ENCODE results near the gene NCOA7.
A peak's percentile ranks its signal among the peaks of the same experiment; 100 is the strongest.
"Not testable (repeated sequence)": the region's sequence is repeated elsewhere in the genome, so short reads cannot be mapped to it uniquely, and the experiment has no call there.

Gene NCOA7

DNA sequence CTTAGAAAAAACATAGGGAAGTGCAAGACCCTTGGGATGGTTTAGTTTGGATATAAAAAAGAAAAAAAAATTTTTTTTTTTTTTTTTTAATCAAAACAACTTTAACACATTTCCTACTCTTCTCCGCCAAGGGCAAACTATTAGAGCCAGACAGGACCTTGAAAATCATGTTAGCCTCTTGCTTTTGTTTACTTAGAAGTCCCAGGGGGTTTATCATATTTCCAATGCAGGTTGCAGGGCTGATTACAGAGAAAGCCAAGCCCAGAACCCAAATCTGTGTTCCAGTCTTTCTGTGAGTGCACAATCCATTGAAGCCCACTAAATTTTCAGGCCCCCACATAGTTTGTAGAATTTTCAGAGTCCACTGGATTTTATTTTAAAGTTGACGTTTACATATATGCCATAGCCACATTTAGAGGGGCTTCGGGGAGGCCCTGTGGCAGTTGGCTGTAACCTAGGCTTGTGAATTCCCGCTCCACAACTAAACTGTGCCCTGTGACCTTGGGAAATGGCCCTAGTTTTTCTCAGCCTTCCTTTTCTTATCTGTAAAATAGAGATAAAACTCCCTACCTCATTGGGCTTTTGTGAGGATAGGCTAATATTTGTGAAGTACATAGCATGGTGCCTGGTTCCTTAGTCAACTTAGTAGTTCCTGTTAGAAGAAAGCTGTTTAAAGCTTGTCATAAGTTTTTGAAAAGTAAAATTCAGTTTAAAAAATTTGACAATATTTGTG is 55.7 kb downstream of the NCOA7 start:
- DNase-seq (ENCODE audit: low read depth), result no peak
- no peak for TF ChIP-seq CTCF (conservative IDR thresholded peaks at IDR 0.05; ENCODE audit: low read depth, low read length)
- H3K4me3 ChIP-seq (ENCODE audit: low read depth, low read length), result no peak overlapping the region

GRCh38 chr6:125848286-125848685 is 57.5 kb downstream of the NCOA7 start:
- not testable (repeated sequence) for DNase-seq (ENCODE audit: low read depth); H3K4me3 ChIP-seq (ENCODE audit: low read depth, low read length)

- TF ChIP-seq CTCF (conservative IDR thresholded peaks at IDR 0.05; ENCODE audit: low read depth, low read length), result no peak
- DNase-seq (ENCODE audit: low read depth), result no peak
- H3K4me3 ChIP-seq (ENCODE audit: low read depth, low read length), result no peak overlapping the region
Measured at GRCh38 chr6:125850361-125850760, 59.6 kb downstream of the NCOA7 start.

GRCh38 chr6:125852587-125852986 is 61.8 kb downstream of the NCOA7 start:
- no peak for TF ChIP-seq CTCF (conservative IDR thresholded peaks at IDR 0.05; ENCODE audit: low read depth, low read length)
- DNase-seq (ENCODE audit: low read depth), result no peak
- no peak overlapping the region for H3K4me3 ChIP-seq (ENCODE audit: low read depth, low read length)

DNA sequence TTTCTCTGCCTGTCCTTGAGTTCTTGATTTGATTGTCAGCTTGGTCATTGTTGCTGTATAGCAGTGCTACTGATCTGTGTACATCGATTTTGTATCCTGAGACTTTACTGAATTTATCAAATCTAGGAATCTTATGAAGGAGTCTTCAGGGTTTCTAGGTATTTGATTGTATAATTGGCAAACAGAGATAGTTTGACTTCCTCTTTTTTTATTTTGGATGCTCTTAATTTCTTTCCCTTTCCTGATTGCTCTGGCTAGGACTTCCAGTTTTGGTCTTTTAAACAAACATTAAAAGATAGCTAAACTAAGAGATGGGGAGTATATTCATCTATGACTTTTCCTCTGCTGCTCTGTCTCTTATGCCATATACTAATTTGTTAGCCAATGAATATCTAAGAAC is 62.4 kb downstream of the NCOA7 start:
- no peak for TF ChIP-seq CTCF (conservative IDR thresholded peaks at IDR 0.05; ENCODE audit: low read depth, low read length)
- H3K4me3 ChIP-seq (ENCODE audit: low read depth, low read length), result no peak overlapping the region
- no peak for DNase-seq (ENCODE audit: low read depth)

DNA sequence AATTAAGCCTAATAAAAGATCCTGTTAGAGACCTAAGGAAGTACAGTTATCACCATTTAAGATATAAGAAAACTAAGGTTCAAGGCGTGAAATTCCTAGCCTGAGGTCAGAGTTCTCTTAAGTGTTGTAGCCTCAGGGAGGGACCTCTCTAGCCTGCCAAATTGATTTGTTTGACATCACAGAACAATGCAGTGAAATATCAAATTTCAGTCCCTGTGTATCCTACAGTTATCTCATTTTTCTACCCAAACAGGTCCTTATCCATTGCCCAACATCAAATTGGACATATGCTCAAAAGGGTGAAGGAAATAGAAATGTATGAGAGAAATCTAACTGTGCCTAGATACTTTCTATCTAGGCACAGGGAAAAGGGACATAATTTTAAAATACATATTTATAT is 63.0 kb downstream of the NCOA7 start:
- no peak for TF ChIP-seq CTCF (conservative IDR thresholded peaks at IDR 0.05; ENCODE audit: low read depth, low read length)
- no peak overlapping the region for H3K4me3 ChIP-seq (ENCODE audit: low read depth, low read length)
- DNase-seq (ENCODE audit: low read depth), result peak; percentile 31

GRCh38 chr6:125854355-125854754 is 63.6 kb downstream of the NCOA7 start:
- no peak overlapping the region for H3K4me3 ChIP-seq (ENCODE audit: low read depth, low read length)
- TF ChIP-seq CTCF (conservative IDR thresholded peaks at IDR 0.05; ENCODE audit: low read depth, low read length), result no peak
- no peak for DNase-seq (ENCODE audit: low read depth)
